ENCODE data around the gene ASB17.

ASB17 gene

GRCh38 chr1:75879985-75880384, 52.2 kb downstream of the ASB17 start:
- DNase-seq: no peak
- H3K4me3 ChIP-seq (ENCODE audit: low read depth, low read length): no peak overlapping the region
- no peaks in the 10 kb centered on the region for H3K27me3 ChIP-seq (replicated peaks)
- no peaks in the 10 kb centered on the region for H3K36me3 ChIP-seq (replicated peaks)
- H3K27ac ChIP-seq: no peak overlapping the region
- TF ChIP-seq, protein P1, sequence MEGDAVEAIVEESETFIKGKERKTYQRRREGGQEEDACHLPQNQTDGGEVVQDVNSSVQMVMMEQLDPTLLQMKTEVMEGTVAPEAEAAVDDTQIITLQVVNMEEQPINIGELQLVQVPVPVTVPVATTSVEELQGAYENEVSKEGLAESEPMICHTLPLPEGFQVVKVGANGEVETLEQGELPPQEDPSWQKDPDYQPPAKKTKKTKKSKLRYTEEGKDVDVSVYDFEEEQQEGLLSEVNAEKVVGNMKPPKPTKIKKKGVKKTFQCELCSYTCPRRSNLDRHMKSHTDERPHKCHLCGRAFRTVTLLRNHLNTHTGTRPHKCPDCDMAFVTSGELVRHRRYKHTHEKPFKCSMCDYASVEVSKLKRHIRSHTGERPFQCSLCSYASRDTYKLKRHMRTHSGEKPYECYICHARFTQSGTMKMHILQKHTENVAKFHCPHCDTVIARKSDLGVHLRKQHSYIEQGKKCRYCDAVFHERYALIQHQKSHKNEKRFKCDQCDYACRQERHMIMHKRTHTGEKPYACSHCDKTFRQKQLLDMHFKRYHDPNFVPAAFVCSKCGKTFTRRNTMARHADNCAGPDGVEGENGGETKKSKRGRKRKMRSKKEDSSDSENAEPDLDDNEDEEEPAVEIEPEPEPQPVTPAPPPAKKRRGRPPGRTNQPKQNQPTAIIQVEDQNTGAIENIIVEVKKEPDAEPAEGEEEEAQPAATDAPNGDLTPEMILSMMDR (IDR thresholded peaks at IDR 0.05; ENCODE audit: low read depth, low read length, missing control alignments): no peak
- in situ Hi-C loops (cut with HindIII; ENCODE audit: low pct_ligation_motif_present, low sequenced_read_pairs): no loop called here

- no peak overlapping the region for H3K27ac ChIP-seq
- in situ Hi-C loops (cut with HindIII; ENCODE audit: low pct_ligation_motif_present, low sequenced_read_pairs): no loop called here
- no peak overlapping the region for H3K4me3 ChIP-seq (ENCODE audit: low read depth, low read length)
- no peak for DNase-seq
- TF ChIP-seq, protein P1 (IDR thresholded peaks at IDR 0.05; ENCODE audit: low read depth, low read length, missing control alignments): no peak
- H3K36me3 ChIP-seq (replicated peaks): no peaks in the 10 kb centered on the region
- no peaks in the 10 kb centered on the region for H3K27me3 ChIP-seq (replicated peaks)
Observed at GRCh38 chr1:75870951-75871350, 61.3 kb downstream of the ASB17 start.
